GM18868 (cell line): ENCODE measurements around the gene PDS5B.

Experiments used
- ATAC-seq: cut with Tn5 transposase; IDR thresholded peaks from one replicate; pipeline ENCODE4 v1.9.1; 2021; ENCODE audit warnings: mild to moderate bottlenecking, moderate library complexity; ENCODE audit not compliant: unreplicated experiment

The PDS5B gene

GRCh38 chr13:32589471-32589870 lies 3.2 kb downstream of the PDS5B start:
- no peak for ATAC-seq

- ATAC-seq = no peak
Observed at GRCh38 chr13:32590266-32590665, 4.0 kb downstream of the PDS5B start.

DNA sequence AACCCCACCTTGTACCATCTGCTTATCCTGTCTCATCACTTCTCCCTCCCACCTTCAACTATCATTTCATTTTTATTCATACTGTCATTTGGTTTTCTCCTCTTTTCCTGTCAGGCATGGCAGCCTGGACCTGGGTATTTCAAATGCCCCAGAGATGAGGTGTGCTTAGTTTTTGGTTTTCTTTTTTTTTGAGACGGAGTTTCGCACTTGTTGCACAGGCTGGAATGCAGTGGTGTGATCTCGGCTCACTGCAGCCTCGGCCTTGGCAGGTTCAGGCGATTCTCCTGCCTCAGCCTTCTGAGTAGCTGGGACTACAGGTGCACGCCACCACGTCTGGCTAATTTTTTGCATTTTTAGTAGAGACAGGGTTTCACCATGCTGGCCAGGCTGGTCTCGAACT lies 5.8 kb downstream of the PDS5B start:
- no peak for ATAC-seq

DNA sequence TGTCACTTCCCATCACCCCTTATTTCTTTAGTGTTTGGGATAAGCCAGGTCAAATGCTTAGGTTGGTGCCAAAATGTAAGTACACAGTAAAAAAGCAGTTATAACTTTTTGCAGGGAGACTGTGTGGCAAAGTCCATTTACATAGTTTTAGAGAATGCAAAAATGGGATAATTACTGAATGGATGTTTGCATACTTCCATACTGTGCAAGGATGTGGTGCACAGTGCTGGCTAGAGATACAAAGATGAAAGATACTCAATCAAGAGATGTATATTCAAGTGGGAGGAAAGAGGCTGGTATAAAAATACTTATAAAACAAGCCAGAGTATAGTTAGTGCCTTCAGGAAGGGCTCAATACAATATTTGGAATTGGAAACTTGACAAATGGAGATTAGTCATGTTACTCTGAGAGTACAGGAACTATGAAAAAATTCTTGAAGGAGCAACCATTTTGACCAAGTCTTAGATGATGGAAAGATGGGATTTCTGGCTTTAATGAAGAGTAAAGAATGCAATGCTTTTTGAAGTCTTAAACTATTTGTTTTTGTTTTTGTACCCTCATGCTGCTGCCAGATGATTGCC lies 8.0 kb downstream of the PDS5B start:
- no peak for ATAC-seq

DNA sequence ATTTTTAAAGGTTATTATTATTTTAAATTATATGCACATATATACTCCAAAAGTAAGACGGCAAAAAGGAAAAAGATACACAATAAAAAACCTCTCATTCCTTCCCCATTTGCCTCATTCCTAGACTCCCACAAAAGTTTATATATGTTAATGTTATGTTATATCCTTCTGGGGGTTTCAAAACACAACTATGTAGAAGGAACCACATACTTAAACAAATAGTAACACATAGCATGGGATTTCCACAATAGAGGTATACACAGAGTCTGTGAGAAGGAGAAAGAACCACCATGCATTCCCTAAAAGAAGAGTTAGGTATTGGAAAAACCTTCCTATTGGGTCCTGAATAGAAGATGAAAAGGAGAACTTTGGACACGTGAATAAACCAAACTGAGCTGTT lies 9.1 kb downstream of the PDS5B start:
- ATAC-seq = no peak

- no peak for ATAC-seq
Observed at GRCh38 chr13:32600890-32601289, 14.6 kb downstream of the PDS5B start.

DNA sequence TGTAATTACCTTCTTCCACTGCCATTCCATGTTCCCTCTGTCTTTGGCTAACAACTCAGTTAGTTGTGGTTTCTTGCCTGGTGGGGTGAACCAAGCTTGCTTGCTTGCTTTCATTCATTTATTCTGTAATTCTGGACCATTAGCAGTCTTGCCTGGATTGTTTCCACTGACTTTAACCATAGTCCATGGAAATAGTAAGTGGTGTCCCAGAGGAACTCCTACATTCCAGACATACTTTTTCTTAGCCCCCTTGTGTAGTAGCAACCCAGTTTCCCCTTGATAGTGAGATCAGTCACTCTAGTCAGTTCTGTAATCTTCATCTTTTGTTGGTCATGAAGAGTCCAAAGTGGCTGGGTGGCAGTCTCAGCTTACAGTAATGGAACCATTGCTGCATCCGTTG lies 23.2 kb downstream of the PDS5B start:
- ATAC-seq = no peak

GRCh38 chr13:32610538-32610937 lies 24.3 kb downstream of the PDS5B start:
- no peak for ATAC-seq

DNA sequence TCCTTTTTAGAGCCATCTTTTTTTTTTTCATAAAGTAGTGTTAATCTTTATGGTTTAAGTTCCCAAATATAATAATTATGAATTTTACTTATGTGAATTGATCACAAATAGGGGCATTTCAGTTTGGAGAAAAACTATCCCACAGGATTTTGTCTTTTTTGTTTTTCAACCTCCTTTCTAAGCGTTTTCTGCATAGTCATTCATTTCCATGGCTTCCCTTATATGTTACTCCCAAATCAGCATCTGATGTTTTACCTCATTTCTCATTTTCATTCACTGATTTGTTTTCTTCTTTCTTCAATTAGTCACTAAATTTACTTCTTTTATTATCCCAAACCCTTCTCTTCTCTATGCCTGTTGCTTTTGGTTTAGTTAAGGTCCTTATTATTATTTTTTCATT lies 24.7 kb downstream of the PDS5B start:
- ATAC-seq = no peak

DNA sequence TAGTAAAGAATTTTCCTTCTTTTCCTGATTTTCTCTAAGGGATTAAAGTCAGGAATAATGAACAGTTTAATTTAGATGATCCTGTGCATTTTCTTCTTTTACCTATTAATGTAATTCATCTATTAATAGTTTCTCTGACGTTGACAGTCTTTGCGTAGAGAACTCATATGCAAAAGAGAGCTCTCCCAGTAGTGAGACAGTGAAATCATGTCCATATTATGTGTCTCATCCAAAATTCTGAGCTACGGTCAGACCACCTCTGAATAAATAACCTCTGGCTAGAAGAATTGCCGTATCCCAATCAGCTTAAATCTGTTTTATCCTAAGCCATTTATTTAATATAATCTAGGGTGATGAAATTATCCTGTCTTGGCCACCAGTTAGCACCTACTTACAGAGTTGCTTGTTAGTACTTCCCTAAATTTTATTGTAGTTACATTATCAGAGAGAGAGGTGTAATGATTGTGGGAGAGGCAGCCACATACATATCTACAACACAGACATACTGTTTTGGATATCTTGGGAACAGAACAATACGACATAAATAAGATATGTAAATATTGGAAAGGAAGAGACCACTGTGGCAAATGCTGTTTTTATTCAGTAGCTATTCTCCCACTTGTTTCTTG lies 30.7 kb downstream of the PDS5B start:
- ATAC-seq = no peak

- no peak for ATAC-seq
Observed at GRCh38 chr13:32622827-32623226, 36.6 kb downstream of the PDS5B start.

- no peak for ATAC-seq
Observed at GRCh38 chr13:32624441-32624840, 38.2 kb downstream of the PDS5B start.

DNA sequence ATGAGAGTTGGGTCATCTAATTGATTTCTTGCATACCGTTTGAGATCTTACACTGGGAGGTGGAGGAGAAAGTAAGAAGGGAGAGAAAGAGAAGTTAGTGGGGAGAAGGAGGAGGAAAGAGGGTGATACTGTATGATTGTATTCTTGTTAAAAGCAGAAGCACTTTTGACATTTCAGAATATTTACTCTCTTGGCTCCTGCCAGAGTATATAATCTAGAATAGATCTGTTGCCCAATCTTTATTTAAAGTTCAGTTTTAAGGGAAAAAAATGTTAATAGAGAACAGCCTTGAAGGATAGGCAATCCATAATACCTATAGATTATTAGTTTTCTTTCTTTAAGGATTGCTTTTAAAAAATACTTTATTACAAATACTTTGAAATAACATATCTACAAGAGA lies 41.5 kb downstream of the PDS5B start:
- ATAC-seq = no peak

DNA sequence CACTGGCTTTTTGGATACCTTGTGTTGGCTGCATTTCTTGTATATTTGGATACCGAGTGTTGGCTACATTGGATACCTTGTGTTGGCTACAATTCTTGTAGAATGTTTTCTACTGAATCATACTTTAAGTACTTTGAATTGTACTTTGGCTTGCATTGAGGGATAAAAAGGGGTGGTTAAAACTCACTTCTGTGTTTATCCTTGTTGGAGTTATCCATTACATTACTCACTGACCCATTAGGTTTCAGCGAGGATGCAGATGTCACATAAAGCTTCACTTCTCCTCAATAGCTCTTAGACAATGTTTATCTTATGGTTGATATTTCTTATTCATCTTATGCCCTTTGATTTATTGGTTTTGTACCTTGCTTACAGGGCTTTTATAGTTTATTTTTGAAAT lies 43.1 kb downstream of the PDS5B start:
- no peak for ATAC-seq

DNA sequence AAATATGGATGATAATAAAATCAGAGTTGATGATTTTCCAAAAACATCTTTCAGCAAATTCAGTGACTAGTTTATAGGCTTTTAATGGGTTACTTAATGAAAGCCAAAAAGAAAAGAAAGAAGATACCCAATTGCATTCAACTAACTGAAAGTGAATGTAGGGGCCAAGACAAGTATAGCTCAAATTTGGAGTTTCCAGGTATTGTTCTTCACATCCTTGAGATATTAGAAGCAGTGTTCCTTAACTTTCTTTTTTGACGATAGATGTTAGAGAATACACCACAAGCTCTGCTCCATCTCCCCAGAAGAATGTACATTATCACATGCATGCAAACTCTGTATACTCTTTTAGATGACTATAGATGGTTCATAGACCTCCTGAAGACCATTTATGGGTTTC lies 43.6 kb downstream of the PDS5B start:
- ATAC-seq = no peak

DNA sequence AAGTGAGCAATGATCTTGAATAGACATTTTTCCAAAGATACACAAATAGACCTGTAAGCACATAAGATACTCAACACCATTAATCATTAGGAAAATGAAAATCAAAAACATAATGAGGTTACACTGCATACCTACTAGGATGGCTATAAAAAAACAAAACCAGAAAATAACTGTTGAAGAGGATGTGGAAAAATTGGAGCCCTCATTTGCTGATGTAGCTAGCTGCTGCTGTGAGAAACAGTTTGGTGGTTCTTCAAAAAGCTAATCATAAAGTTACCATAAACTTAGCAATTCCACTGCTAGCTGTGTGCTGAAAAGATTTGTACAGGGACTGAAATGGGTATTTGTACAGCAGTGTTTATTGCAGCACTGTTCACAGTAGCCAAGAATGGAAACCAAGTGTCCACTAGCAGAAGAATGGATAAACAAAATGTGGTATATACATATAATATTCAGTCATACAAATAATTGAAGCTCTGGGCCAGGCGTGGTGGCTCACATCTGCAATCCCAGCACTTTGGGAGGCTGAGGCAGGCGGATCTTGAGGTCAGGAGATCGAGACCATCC lies 46.2 kb downstream of the PDS5B start:
- no peak for ATAC-seq

- no peak for ATAC-seq
Observed at GRCh38 chr13:32636711-32637110, 50.5 kb downstream of the PDS5B start.

DNA sequence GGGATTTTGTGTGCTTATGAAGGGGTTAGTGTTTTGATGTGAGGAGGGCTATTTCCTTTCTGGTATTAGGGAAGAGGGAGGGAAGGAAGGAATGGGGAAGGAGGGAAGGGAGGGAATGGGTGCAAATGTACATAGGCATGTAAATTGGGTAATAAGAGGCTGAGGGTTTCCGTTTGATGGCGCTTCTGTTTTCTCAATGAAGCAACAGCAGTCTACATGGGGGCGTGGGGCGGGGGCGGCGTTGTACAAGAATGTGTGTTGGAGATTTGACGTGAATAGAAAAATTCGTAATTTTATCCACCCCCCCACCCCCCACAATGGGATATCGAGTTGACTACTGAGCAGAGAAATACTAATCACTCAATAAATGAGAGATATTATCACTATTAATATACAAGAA lies 52.5 kb downstream of the PDS5B start:
- ATAC-seq = no peak

- ATAC-seq = peak; percentile 60
Observed at GRCh38 chr13:32639502-32640105, 53.4 kb downstream of the PDS5B start.

DNA sequence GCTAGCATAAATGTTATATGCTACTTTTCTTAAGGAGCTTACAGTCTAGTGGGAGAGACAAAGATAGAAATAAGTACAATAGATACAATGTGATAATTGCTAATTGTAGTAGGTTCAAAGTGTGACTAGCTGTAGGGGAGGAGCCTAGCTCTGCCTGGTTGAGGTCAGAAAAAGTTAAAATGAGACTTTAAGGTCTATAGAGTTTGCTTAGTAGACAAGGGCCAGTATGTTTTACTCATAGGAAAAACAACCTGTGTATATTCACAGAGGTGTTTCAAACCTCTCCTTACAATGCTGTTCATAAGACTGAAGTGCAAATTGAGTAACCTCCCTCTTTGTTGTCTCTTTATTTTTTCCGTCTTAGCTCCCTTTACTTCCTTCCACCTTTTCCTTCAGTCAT lies 56.1 kb downstream of the PDS5B start:
- no peak for ATAC-seq

- peak; percentile 40 for ATAC-seq
Observed at GRCh38 chr13:32642858-32643257, 56.6 kb downstream of the PDS5B start.

DNA sequence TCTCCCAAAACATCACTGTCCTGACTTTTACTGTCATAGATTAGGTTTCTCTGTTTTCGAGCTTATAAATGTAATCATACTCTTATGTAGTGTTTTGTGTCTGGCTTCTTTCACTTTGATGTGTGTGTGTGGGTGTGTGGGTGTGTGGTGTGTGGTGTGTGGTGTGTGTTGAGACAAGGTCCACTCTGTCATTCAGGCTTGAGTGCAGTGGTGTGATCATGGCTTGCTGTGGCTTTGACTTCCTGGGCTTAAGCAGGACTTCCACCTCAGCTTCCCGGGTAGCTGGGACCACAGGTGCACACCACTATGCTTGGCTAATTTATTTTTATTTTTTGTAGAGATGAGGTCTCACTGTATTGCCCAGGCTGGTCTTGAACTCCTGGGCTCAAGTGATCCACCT lies 59.6 kb downstream of the PDS5B start:
- ATAC-seq = peak; percentile 42
